SK-MEL-5 (cell line): ENCODE data around the gene OR52W1. TPM values are rescaled to one million over a fixed set of nuclear protein-coding genes. Genes with fewer than 3 reads are reported as not detected.

Experiments used
- DNase-seq: peaks from one replicate; pipeline ENCODE4 v3.0.0-alpha.2; 2016; ENCODE audit warnings: low read depth, low spot score
- in situ Hi-C: cut with HindIII; loops from 2 replicates; pipeline ENCODE4 v1.10.0; 2016; ENCODE audit warnings: low sequenced_read_pairs, high pct_unique_total_duplicates, low pct_unique_long_range_greater_than_20kb
- polyA plus RNA-seq, 2 experiments: library from polyadenylated mRNA; depleted of rRNA; stranded (reverse); fragments of >200 nt; gene quantifications; 2 replicates each; pipeline ENCODE4 v1.2.3, GENCODE V29; 2015
- total RNA-seq: library from RNA; depleted of rRNA; stranded (reverse); fragments of >200 nt; shearing (Covaris generic); gene quantifications from 2 replicates; pipeline ENCODE4 v1.2.3, GENCODE V29; 2014; rRNA removed

OR52W1 gene, protein sequence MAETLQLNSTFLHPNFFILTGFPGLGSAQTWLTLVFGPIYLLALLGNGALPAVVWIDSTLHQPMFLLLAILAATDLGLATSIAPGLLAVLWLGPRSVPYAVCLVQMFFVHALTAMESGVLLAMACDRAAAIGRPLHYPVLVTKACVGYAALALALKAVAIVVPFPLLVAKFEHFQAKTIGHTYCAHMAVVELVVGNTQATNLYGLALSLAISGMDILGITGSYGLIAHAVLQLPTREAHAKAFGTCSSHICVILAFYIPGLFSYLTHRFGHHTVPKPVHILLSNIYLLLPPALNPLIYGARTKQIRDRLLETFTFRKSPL
- total RNA-seq = not detected in 2 replicates
- not detected in 2 replicates for polyA plus RNA-seq (2015; cell fraction: cytosol; rRNA removed)
- polyA plus RNA-seq (2015; cell fraction: nucleus; rRNA removed) = not detected in 2 replicates

- in situ Hi-C loops = no loop called here
- DNase-seq = no peak
Measured at GRCh38 chr11:6199174-6199810, at the start of gene OR52W1. Gene OR52W1, plus strand, starts transcription at chr11:6199224. Its CDS starts 0 bp downstream, at chr11:6199224.

DNA sequence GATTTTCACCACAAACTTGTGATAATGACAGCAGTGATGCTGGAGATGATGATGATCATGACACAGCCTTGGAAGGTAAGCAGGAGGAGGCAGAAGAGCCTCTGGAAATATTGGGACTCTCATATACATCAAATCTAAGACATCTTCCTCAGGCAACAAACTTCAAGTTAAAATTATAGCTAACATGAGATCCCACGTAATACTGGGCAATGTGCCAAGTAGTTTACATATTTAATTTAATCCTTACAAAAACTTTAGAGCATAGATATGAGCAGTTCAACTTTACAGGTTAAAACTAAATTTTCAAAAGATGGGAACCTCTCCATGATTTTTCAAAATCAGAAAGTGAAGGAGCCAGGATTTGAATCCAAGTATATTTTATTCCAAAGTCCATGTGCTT, 47.9 kb upstream of the OR52W1 start:
- no peak for DNase-seq
- in situ Hi-C loops = no loop called here

GRCh38 chr11:6152126-6152525, 46.9 kb upstream of the OR52W1 start:
- in situ Hi-C loops = no loop called here

DNA sequence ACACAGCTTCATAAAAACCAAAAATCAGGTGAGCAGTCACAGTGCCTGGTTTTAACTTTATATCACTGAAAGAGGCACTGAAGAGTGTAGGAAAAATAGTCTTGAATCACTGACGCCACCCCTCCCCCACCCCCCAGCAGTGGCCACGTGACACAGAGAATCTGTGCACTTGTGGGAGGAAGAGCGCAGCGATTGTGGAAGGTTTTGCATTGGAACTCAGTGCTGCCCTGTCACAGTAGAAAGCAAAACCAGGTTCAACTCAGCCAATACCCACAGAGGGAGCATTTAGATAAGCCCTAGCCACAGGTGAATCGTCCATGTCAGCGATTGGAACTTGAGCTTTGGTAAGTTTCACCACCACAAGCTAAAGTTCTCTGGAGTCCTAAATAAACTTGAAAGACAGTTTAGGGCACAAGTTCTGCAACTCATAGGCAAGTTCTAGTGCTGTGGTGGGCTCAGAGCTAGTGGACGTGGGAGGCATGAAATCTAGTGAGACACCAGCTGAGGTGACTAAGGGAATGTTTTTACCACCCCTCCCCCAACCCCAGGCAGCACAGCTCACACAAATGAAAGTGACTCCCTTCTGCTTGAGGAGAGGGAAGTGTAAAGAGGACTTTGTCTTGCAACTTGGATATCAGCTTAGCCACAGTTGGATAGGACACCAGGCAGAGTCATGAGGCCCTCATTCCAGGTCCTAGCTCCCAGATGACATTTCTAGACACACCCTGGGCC, 42.2 kb upstream of the OR52W1 start:
- in situ Hi-C loops = no loop called here
- DNase-seq = no peak

More at GRCh38 chr11:6152126-6152525, 46.9 kb upstream of the OR52W1 start:
- no peak for DNase-seq

- no peak for DNase-seq
- in situ Hi-C loops = no loop called here
Measured at GRCh38 chr11:6170226-6170625, 28.8 kb upstream of the OR52W1 start, which contains the start of gene OR52B2. Gene OR52B2, minus strand, starts transcription at chr11:6170326. Its CDS starts 0 bp downstream, at chr11:6170326.

- in situ Hi-C loops = no loop called here
- no peak for DNase-seq
Measured at GRCh38 chr11:6175440-6175839, 23.6 kb upstream of the OR52W1 start.

DNA sequence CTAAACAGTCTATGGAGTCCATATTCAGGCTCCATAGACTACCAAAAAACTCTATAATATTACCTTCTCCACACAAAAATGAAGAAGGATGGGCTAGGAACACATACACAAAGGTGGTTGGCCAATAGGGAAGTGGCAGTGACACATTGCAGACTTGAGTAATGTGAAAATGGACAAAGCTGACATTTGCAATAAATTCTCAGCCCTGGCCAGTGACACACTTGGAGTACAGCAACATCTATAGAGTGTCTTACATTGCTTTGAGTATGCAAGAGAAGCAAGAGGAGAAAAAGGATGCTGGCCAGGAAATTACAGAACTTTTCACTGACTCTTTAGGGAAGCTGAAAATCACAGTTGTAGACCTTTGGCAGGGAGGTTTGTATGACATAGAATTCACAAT, 7.3 kb upstream of the OR52W1 start:
- DNase-seq = no peak
- in situ Hi-C loops = no loop called here

GRCh38 chr11:6194065-6194581, 4.9 kb upstream of the OR52W1 start:
- peak; percentile 82 for DNase-seq
- in situ Hi-C loops = no loop called here

- DNase-seq = no peak
- in situ Hi-C loops = no loop called here
Measured at GRCh38 chr11:6196396-6196795, 2.6 kb upstream of the OR52W1 start.

- DNase-seq = no peak
- in situ Hi-C loops = no loop called here
Measured at GRCh38 chr11:6197466-6198200, 1.4 kb upstream of the OR52W1 start.

DNA sequence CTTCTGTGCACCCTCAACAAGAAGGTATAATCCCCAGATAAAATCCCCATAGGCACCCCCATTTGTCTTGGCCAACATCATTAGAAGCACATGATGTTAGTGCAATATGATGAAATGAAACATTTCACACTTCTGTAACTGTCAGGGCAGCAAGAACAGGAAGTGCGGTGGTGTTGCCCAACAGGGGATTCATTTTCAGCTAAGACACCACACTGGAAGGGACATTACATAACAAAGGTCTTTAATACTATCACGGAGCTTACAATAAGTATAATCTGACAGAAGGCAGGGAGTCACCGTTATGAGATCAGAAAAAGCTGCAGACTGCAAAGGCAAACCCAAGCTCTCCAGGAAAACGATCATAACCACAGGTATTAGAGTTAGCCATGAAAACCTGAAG, 2.0 kb downstream of the OR52W1 start:
- in situ Hi-C loops = no loop called here
- no peak for DNase-seq

GRCh38 chr11:6201481-6201880, 2.5 kb downstream of the OR52W1 start:
- in situ Hi-C loops = no loop called here
- DNase-seq = no peak

DNA sequence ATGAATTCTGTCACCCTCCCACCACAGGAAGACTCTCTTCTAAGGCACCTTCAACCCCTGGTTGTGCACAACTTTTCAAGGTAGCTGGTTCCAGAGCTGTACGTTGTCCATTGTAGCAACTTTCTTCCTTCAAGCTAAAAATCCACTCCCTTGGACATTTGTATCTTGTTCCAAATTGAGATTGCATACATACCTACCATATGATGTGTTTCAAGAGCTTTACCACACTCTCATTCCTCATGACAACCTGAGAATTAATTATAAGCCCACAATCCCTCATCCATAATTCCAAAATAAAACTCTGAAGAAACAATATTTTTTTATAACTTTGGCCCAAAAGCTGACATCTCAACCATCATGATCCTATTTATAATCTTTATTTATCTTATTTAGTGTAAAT, 3.0 kb downstream of the OR52W1 start:
- no peak for DNase-seq
- in situ Hi-C loops = no loop called here

DNA sequence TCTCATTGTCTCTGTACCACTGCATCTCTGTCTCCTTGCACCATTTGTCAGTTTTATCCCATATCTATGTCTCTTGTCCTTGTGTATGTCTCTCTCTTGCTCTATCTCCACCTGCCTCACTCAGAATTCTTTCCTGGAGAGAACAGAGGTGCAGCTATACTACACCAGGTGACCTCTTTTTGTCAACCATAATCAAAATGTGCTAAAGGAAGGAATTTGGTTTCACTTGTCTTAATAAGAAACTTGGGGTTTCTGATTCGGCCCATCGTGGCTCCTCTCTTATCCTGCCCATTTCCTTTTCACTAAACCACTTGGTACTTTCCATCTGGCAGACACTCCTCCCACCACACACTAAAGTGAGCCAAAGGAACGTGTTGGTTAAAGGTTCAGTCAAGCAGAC, 4.3 kb downstream of the OR52W1 start:
- DNase-seq = no peak
- in situ Hi-C loops = no loop called here

DNA sequence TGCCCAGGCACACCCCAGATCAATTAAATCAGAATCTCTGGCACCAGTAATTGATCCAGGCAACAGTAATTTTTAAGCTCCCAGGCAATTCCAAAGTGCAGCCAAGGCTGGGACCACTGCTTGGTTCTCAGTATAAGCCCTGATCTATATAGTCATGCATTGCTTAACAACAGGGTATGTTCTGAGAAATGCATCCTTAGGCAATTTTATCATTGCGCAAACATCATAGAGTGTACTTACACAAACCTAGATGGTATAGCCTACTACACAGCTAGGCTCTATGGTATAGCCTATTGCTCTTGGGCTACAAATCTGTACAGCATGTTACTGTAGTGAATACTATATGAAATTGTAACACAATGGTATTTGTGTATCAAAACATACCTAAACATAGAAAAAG, 5.7 kb downstream of the OR52W1 start:
- in situ Hi-C loops = no loop called here
- DNase-seq = no peak

- in situ Hi-C loops = no loop called here
- DNase-seq = no peak
Measured at GRCh38 chr11:6205366-6205765, 6.3 kb downstream of the OR52W1 start, which contains the start of gene C11orf42. Gene C11orf42, plus strand, starts transcription at chr11:6205557. Its CDS starts 59 bp downstream, at chr11:6205616.

- no peak for DNase-seq
- in situ Hi-C loops = no loop called here
Measured at GRCh38 chr11:6206456-6207180, 7.6 kb downstream of the OR52W1 start.
